ENCODE measurements around the gene SIPA1L3.

Gene SIPA1L3

DNA sequence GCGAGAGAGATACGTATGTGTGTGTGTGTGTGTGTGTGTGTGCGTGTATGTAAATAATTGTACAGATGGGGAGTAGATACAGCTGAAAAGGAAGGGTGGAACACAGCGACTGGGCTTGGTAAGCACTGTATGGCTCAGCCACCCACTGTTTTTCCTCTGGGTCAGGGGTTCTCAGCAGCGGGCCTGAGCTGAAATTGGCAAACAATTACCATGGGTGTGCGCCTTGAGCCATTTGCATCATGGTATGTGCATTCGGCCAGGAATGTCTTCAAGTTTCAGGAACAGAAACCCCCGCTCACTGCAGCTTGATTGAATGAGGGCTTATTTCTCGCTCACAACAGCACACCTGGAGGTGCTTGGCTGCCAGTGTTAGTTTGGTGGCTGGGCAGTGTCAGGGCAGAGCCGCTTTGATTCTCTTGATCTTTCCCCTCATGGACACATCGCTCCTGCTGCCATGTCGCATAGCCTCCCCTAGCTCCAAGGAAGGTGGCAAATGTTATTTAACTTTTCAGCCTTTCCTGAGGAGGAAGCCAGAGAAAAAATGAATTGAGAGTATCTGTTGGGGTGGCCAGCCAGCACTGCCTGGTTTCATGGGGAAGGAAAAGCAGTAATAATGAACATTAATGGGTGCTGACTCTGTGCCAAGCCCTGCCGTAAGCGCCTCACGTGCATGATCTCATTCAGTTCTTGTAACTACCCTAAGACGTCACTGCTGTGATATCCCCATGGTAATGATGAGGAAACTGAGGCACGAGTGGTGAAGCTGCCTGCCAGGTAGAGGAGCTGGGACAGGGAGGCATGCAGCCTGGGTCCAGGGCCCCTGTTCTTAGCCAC is 126.9 kb downstream of the SIPA1L3 start:
- peaks cover 49% of the 10 kb centered on the region for H3K4me1 ChIP-seq
- H4K20me1 ChIP-seq = peaks cover 7% of the 10 kb centered on the region; the same call in 1 of the 2 replicates
- H3K27me3 ChIP-seq = no peaks in the 10 kb centered on the region
- H3K36me3 ChIP-seq = peaks cover 19% of the 10 kb centered on the region
- H3K9ac ChIP-seq = no peak overlapping the region
- no peaks in the 10 kb centered on the region for H3K9me3 ChIP-seq
- no peak for TF ChIP-seq Cebpa-rat (IDR thresholded peaks at IDR 0.05)
- 0 out of 2 replicates have a peak overlapping the region, but pooled peaks have one; percentile 4 for H3K27ac ChIP-seq
- H3K4me2 ChIP-seq = peak overlapping the region; percentile 46
- H3K4me3 ChIP-seq = no peak overlapping the region

GRCh38 chr19:38034492-38034860 is 127.5 kb downstream of the SIPA1L3 start:
- Histone ChIP-seq H3K27me3 (no peaks in the 10 kb centered on the region), H3K36me3 (peaks cover 19% of the 10 kb centered on the region), H4K20me1 (peaks cover 7% of the 10 kb centered on the region; the same call in 1 of the 2 replicates), H3K4me2 (peak overlapping the region; percentile 46), H3K4me1 (peaks cover 43% of the 10 kb centered on the region), H3K9me3 (no peaks in the 10 kb centered on the region), H3K9ac (no peak overlapping the region), H3K27ac (0 out of 2 replicates have a peak overlapping the region, but pooled peaks have one; percentile 4), H3K4me3 (no peak overlapping the region)
- no peak for TF ChIP-seq Cebpa-rat (IDR thresholded peaks at IDR 0.05)

DNA sequence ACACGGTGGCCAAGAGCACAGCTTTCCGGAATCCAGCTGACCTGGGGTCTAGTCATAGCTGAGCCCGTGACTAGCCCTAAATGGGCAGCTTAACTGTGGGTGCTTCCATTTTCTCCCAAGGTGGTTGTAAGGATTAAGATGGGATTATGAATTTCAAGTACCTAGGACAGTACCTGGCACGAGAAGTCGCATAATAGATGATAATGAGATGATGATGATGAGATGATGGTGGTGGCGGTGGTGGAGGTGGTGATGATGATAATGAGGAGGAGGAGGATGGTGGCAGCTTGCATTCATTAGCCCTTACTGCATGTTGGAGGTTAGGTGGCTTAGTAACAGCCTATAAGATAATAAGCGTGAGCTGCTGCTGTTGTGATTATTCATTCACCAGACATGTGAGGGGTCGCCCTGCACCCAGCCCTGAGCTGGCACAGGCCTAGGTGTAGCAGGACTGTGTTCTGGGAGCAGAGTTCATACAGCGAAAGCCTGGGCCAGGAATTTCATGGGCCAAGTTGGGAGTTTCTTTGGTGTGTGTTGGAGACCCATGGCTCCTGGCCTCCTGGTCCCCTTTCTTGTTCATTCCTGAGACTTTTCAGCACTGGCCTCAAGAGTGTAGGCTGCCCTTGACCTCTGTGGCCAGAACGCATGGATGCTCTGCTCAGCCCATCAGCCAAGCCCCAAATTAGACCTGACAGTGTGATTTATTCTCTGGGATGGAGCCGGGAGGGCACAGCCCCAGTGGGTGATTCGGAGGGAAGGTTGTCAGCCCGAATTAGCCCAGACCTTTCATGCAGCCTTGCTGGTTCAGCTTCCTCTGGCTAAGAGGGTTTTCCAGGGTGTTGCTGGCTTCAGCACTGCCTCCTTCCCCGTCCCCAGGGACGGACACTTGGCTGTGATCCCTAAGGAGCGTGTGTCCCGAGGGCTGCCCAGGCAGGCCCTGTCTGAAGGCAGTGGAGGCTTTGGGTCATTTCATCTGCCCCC is 128.8 kb downstream of the SIPA1L3 start:
- Histone ChIP-seq H3K9me3 (no peaks in the 10 kb centered on the region), H3K27me3 (no peaks in the 10 kb centered on the region), H3K4me2 (no peak overlapping the region), H3K4me3 (no peak overlapping the region), H3K9ac (no peak overlapping the region), H3K4me1 (peaks cover 42% of the 10 kb centered on the region), H3K27ac (peak overlapping the region; percentile 51; the same call in 1 of the 2 replicates), H3K36me3 (peaks cover 10% of the 10 kb centered on the region), H4K20me1 (peaks cover 7% of the 10 kb centered on the region; the same call in 1 of the 2 replicates)
- TF ChIP-seq Cebpa-rat (IDR thresholded peaks at IDR 0.05) = no peak

- Histone ChIP-seq H3K4me2 (0 out of 2 replicates have a peak overlapping the region, but pooled peaks have one; percentile 12), H3K4me1 (peaks cover 42% of the 10 kb centered on the region), H3K27ac (peak overlapping the region; percentile 51; the same call in 1 of the 2 replicates), H3K36me3 (no peaks in the 10 kb centered on the region), H4K20me1 (peaks cover 7% of the 10 kb centered on the region; the same call in 1 of the 2 replicates), H3K27me3 (no peaks in the 10 kb centered on the region), H3K4me3 (no peak overlapping the region), H3K9me3 (peaks cover 6% of the 10 kb centered on the region), H3K9ac (no peak overlapping the region; the same call in 1 of the 2 replicates)
- no peak for TF ChIP-seq Cebpa-rat (IDR thresholded peaks at IDR 0.05)
Measured at GRCh38 chr19:38036707-38037611, 130.0 kb downstream of the SIPA1L3 start.

DNA sequence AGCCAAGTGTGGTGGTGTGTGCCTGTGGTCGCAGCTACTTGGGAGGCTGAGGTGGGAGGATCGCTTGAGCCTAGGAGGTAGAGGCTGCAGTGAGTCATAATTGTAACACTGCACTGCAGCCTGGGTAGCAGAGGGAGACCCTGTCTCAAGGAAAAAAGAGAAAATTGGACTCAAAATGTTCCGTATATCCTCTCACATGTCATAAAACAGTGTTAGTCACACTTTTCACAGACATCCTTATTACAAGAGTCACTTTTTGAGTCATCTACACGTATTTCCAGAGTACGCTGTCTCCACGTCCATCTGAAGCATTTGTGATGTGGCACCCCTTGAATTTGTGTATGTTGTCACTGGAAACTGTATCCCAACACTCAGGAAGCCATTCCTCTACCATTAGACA is 133.0 kb downstream of the SIPA1L3 start:
- no peaks in the 10 kb centered on the region for H3K36me3 ChIP-seq
- H3K27ac ChIP-seq = no peak overlapping the region
- peaks cover 7% of the 10 kb centered on the region; the same call in 1 of the 2 replicates for H4K20me1 ChIP-seq
- H3K27me3 ChIP-seq = no peaks in the 10 kb centered on the region
- H3K4me1 ChIP-seq = peaks cover 31% of the 10 kb centered on the region
- H3K4me3 ChIP-seq = no peak overlapping the region
- peaks cover 10% of the 10 kb centered on the region for H3K9me3 ChIP-seq
- no peak overlapping the region for H3K9ac ChIP-seq
- no peak for TF ChIP-seq Cebpa-rat (IDR thresholded peaks at IDR 0.05)
- H3K4me2 ChIP-seq = no peak overlapping the region

DNA sequence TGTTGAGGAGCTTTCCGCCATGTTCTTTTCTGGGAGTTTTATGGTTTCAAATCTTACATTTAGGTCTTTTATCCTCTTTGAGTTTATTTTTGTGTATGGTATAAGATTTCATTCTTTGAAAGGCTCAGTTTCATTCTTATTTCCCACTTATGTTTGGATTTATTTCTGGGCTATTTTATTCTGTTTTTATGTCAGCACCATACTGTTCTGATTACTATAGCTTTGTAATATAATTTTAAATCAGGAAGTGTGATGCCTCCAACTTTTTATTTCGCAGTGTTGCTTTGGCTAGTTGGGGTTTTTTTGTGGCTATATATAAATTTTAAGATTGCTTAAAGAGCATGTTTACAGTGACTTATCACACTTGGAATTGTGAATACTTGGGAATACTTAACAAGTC is 135.1 kb downstream of the SIPA1L3 start:
- no peaks in the 10 kb centered on the region for H3K36me3 ChIP-seq
- H3K27me3 ChIP-seq = no peaks in the 10 kb centered on the region
- H4K20me1 ChIP-seq = no peaks in the 10 kb centered on the region
- no peak for TF ChIP-seq Cebpa-rat (IDR thresholded peaks at IDR 0.05)
- H3K9ac ChIP-seq = no peak overlapping the region
- no peak overlapping the region for H3K4me2 ChIP-seq
- H3K27ac ChIP-seq = no peak overlapping the region
- H3K4me1 ChIP-seq = peaks cover 38% of the 10 kb centered on the region
- no peak overlapping the region for H3K4me3 ChIP-seq
- peaks cover 10% of the 10 kb centered on the region for H3K9me3 ChIP-seq

GRCh38 chr19:38043649-38044144 is 136.7 kb downstream of the SIPA1L3 start:
- H3K27ac ChIP-seq = peak overlapping the region; percentile 20; the same call in 1 of the 2 replicates
- no peak overlapping the region for H3K4me2 ChIP-seq
- no peaks in the 10 kb centered on the region for H3K36me3 ChIP-seq
- no peak overlapping the region for H3K4me3 ChIP-seq
- no peak overlapping the region for H3K9ac ChIP-seq
- H3K27me3 ChIP-seq = no peaks in the 10 kb centered on the region
- no peaks in the 10 kb centered on the region for H4K20me1 ChIP-seq
- H3K4me1 ChIP-seq = peaks cover 52% of the 10 kb centered on the region
- H3K9me3 ChIP-seq = peaks cover 10% of the 10 kb centered on the region
- TF ChIP-seq Cebpa-rat (IDR thresholded peaks at IDR 0.05) = no peak

DNA sequence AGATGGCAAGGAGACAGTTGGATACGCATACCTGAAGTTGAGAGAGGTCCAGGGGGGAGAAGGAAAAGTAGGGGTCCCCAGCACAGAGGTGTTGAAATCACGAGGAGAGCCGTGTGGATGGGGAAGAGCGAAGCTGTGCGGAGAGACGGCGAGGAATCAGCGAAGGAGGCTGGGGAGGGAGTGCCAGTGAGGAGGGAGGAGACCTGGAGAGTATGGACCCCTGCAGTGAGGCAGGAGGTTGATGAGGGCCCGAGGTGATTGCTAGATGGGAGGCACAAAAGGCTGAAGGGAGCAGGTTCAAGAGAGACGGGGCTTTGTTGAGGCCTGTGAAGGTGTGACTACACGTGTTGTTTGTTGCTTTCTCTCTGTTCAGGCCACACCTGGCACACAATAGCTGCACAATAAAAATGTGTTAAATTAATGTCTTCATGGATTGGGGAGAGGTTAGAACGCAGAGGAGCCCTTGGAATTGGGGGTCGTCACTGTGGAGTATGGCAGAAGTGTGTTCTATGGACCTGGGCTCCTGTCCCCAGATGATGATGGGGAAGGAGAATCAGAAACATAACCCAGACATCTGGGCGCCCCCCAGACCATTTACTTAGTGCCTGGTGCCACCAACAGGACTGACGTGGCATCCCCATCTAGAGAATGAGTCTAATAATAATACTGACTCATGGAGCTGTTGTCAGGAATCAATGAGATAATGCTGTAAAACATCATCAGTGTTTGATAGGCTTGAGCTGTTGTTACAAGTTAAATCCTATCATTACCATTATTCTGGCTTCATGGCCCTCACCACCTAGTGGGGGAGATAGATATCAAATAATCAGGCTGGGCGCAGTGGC is 137.5 kb downstream of the SIPA1L3 start:
- no peaks in the 10 kb centered on the region for H3K36me3 ChIP-seq
- H3K4me1 ChIP-seq = peaks cover 60% of the 10 kb centered on the region
- H3K4me3 ChIP-seq = no peak overlapping the region
- H3K27me3 ChIP-seq = no peaks in the 10 kb centered on the region
- no peak overlapping the region for H3K9ac ChIP-seq
- no peaks in the 10 kb centered on the region for H4K20me1 ChIP-seq
- H3K27ac ChIP-seq = peak overlapping the region; percentile 20
- TF ChIP-seq Cebpa-rat (IDR thresholded peaks at IDR 0.05) = no peak
- H3K4me2 ChIP-seq = peak overlapping the region; percentile 93
- peaks cover 10% of the 10 kb centered on the region for H3K9me3 ChIP-seq

All from BLaER1 (cell line).